Fibroblast of gingiva (primary cell): ENCODE results near the gene SHPK.

Experiments used
- DNase-seq: peaks from one replicate; pipeline ENCODE4 v3.0.0-alpha.2; 2011; ENCODE audit warnings: low read depth

The SHPK gene

GRCh38 chr17:3636154-3636907 is at the start of gene SHPK, which contains the start of gene CTNS:
TSS of gene SHPK (minus strand) at chr17:3636250. CDS start at chr17:3636219, 31 bp downstream.
TSS of gene CTNS (plus strand) at chr17:3636760. CDS start at chr17:3640207, 3,447 bp downstream.
- peak; percentile 95 for DNase-seq

DNA sequence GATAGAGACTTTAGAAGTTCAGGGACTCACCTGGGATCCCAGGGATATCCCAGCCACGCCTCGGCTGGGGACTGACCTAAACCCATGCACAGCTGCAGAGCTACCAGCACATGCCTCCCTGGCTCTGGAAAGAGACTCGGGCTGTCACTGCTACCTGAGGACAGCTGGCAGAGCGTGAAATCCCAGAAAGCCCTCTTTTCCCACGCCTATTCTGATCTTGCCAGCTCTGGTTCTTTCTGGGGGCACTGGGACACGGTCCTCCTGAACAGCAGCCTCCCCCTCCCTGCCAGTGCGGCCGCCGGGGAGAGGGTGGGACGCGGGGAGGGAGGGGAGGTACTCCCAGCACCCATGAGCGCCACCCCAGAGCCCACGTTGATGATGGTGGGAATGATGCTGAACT is 49.1 kb upstream of the SHPK start:
- no peak for DNase-seq

- DNase-seq: no peak
Observed at GRCh38 chr17:3683054-3683511, 47.0 kb upstream of the SHPK start.

GRCh38 chr17:3682033-3682432 is 46.0 kb upstream of the SHPK start:
- DNase-seq: no peak

GRCh38 chr17:3681565-3681964 is 45.5 kb upstream of the SHPK start:
- DNase-seq: no peak

DNA sequence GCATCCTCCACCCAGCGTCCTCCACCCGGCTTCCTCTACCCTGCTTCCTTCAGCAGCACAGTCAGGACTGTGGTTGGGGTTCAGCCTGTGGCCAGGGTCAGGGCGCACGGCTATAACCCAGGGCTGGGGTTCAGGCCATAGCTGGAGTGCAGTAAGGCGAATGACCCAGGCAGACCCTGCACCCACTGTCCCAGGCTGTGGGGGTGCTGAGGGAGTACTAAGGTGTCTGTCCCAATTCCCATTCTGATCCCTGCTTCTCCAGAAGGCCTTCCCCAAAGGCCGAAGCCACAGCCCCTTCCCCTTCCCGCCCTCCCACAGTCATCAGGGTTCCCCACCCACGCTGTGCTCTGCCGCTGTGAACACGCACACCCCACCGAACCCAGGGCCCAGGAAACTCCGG is 45.0 kb upstream of the SHPK start:
- DNase-seq: no peak

GRCh38 chr17:3679531-3680126 is 43.6 kb upstream of the SHPK start:
- DNase-seq: no peak

GRCh38 chr17:3678821-3679530 is 42.9 kb upstream of the SHPK start:
- no peak for DNase-seq

- DNase-seq: no peak
Observed at GRCh38 chr17:3678095-3678820, 42.2 kb upstream of the SHPK start.

- DNase-seq: no peak
Observed at GRCh38 chr17:3675886-3676285, 39.8 kb upstream of the SHPK start.

- no peak for DNase-seq
Observed at GRCh38 chr17:3672571-3672970, 36.5 kb upstream of the SHPK start.

DNA sequence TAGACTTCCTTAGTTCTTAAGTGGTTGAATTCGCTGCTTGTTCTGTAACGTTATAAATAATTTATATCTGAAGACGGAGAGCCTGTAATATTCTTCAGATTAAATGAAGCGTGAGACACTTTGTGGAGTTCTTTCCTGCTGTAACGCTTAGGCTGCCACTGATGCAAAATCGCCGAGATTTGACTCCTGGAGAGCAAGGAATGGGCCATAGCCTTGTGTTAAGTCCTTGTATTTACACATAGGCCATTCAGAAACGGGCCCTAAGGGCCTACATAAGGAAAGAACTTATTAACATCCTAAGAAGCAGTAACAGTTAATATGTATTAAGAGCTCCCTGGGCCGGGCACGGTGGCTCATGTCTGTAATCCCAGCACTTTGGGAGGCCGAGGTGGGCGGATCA is 33.5 kb upstream of the SHPK start:
- no peak for DNase-seq

- DNase-seq: no peak
Observed at GRCh38 chr17:3669085-3669347, 33.0 kb upstream of the SHPK start.

DNA sequence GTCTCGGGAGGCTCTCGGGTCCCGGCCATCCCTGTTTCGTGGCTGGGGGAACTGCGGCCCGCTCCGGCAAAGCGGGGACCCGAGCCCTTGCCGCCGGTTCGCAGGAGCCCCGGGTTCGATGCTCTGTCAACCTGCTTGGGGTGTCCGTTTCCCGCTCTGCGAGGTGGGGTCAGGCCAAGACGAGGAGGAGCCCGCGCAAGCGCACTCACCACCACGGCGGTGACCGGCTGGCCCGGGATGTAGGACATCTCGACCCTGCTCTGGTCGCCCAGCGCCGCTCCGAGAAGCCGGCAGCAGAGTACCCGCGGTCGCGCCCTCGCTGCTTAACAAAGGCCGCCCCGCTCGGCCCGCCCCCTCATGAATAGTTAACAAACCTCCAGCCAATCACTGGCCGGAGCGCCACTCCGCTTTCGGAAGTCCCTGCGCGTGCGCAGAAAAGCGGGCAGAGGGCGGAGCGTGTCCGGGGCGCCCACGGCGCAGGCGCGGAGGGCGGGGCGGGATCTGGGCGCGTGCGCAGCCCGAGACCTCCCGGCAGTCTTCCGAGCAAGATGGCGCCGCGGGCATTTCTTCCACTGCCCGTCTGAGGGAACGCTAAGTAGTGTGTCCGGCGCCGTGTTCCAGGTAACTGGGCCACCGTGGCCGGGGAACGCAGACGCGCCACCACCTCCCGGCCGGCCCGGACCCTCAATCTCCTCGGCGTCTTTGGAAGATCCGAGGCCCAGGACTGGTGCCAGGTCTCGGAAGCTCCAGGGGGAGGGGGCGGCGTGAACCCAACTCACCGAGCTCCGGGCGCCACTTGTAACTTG is 32.4 kb upstream of the SHPK start, which contains the start of the genes EMC6 and TAX1BP3:
EMC6 (plus strand) TSS at position 534 of the 806 bp plus-strand sequence. CDS start 335 bp downstream, outside the sequence.
TAX1BP3 (minus strand) TSS at position 300 of the 806 bp plus-strand sequence; CDS start at position 248, 52 bp downstream.
- peak; percentile 96 for DNase-seq

- DNase-seq: peak; percentile 94
Observed at GRCh38 chr17:3667366-3668278, 31.6 kb upstream of the SHPK start.

DNA sequence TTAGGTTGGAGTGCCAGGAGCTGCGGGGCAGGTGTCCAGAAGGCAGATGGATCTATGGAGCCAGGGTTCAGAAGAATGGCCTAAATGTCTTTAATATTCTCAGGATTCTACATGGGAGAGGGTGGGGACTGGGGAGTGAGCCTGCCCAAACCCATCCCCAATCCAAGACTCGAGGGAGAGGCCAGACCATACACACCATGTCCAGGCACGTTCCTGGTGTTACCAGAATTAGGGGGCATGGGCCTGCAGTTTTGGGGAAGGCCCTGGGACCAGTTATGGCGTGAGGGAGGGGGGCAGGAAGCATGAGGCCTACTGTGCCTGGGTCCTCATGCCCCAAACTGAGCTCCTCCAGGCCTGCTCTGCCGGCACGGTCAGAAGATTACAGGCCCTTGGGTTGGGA is 30.5 kb upstream of the SHPK start:
- DNase-seq: no peak

DNA sequence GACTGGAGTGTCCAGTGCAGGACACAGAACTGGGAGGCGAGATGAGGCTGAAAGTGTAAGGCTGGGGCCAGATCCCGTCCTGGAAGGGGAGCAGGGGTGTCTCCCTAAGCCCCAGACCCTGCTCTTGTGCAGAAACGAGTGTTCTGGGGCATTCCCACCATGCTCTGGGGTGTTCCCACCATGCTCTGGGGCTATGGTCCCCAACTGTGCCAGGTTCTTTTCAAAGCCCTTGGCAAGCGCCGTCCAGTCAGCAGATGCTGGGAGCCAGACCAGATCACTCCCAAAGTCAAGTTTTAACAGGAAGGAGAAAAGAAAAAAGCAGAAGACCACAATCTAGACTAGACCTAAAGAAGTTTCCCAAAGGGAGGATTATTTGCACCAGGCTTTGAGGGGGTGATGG is 29.8 kb upstream of the SHPK start:
- DNase-seq: no peak

GRCh38 chr17:3663102-3664011 is 27.3 kb upstream of the SHPK start:
- no peak for DNase-seq

GRCh38 chr17:3660311-3660891 is 24.4 kb upstream of the SHPK start:
- DNase-seq: no peak
